Measurements from ENCODE around the gene PIGL. TPM values are rescaled to one million over a fixed set of nuclear protein-coding genes. Genes with fewer than 3 reads are reported as not detected.
"Not testable (repeated sequence)": the region's sequence is repeated elsewhere in the genome, so short reads cannot be mapped to it uniquely, and the experiment has no call there.

PIGL gene
- total RNA-seq, 1 donor from 2014 or later, result 53.0 TPM

GRCh38 chr17:16294560-16294959 lies 77.5 kb downstream of the PIGL start:
- TF ChIP-seq CTCF (IDR thresholded peaks at IDR 0.05; ENCODE audit: insufficient read depth, low read length, poor library complexity, severe bottlenecking), result no peak
- H3K27me3 ChIP-seq (ENCODE audit: control insufficient read depth, insufficient read depth, low read length), result no peaks in the 10 kb centered on the region
- DNase-seq (ENCODE audit: low read depth), result no peak
- H3K4me3 ChIP-seq (ENCODE audit: low read depth, low read length), result no peak overlapping the region
- H3K36me3 ChIP-seq (ENCODE audit: control insufficient read depth, insufficient read depth, low read length), result no peaks in the 10 kb centered on the region

GRCh38 chr17:16296072-16296471 lies 79.1 kb downstream of the PIGL start:
- H3K4me3 ChIP-seq (ENCODE audit: low read depth, low read length); H3K36me3 ChIP-seq (ENCODE audit: control insufficient read depth, insufficient read depth, low read length); H3K27me3 ChIP-seq (ENCODE audit: control insufficient read depth, insufficient read depth, low read length); DNase-seq (ENCODE audit: low read depth): not testable (repeated sequence)

GRCh38 chr17:16297367-16298139 lies 80.5 kb downstream of the PIGL start:
- no peak overlapping the region for H3K4me3 ChIP-seq (ENCODE audit: low read depth, low read length)
- no peak for DNase-seq (ENCODE audit: low read depth)
- TF ChIP-seq CTCF (IDR thresholded peaks at IDR 0.05; ENCODE audit: insufficient read depth, low read length, poor library complexity, severe bottlenecking), result no peak
- H3K36me3 ChIP-seq (ENCODE audit: control insufficient read depth, insufficient read depth, low read length), result no peaks in the 10 kb centered on the region
- H3K27me3 ChIP-seq (ENCODE audit: control insufficient read depth, insufficient read depth, low read length), result no peaks in the 10 kb centered on the region

GRCh38 chr17:16298140-16298662 lies 81.2 kb downstream of the PIGL start:
- no peak for DNase-seq (ENCODE audit: low read depth)
- no peak overlapping the region for H3K4me3 ChIP-seq (ENCODE audit: low read depth, low read length)
- no peaks in the 10 kb centered on the region for H3K27me3 ChIP-seq (ENCODE audit: control insufficient read depth, insufficient read depth, low read length)
- no peaks in the 10 kb centered on the region for H3K36me3 ChIP-seq (ENCODE audit: control insufficient read depth, insufficient read depth, low read length)
- TF ChIP-seq CTCF (IDR thresholded peaks at IDR 0.05; ENCODE audit: insufficient read depth, low read length, poor library complexity, severe bottlenecking), result no peak

- no peak for DNase-seq (ENCODE audit: low read depth)
- H3K36me3 ChIP-seq (ENCODE audit: control insufficient read depth, insufficient read depth, low read length), result no peaks in the 10 kb centered on the region
- no peak for TF ChIP-seq CTCF (IDR thresholded peaks at IDR 0.05; ENCODE audit: insufficient read depth, low read length, poor library complexity, severe bottlenecking)
- H3K27me3 ChIP-seq (ENCODE audit: control insufficient read depth, insufficient read depth, low read length), result no peaks in the 10 kb centered on the region
- no peak overlapping the region for H3K4me3 ChIP-seq (ENCODE audit: low read depth, low read length)
These were observed 83.5 kb downstream of the PIGL start for GRCh38 chr17:16300554-16300953.

GRCh38 chr17:16301963-16302855 lies 85.2 kb downstream of the PIGL start:
- TF ChIP-seq CTCF (IDR thresholded peaks at IDR 0.05; ENCODE audit: insufficient read depth, low read length, poor library complexity, severe bottlenecking), result no peak
- Histone ChIP-seq H3K27me3 (ENCODE audit: control insufficient read depth, insufficient read depth, low read length) (no peaks in the 10 kb centered on the region), H3K4me3 (ENCODE audit: low read depth, low read length) (no peak overlapping the region), H3K36me3 (ENCODE audit: control insufficient read depth, insufficient read depth, low read length) (no peaks in the 10 kb centered on the region)
- no peak for DNase-seq (ENCODE audit: low read depth)

Data from kidney epithelial cell (primary cell).